Transverse colon (tissue), 4 donors: ENCODE data around the gene CYSRT1.

Experiments used
- CTCF ChIP-seq, 5 experiments: fragments of 200-600 bp in 3 of 5; fragments of 450-650 bp in 2 of 5; sonication (generic) in 3 of 5; IDR thresholded peaks; 1 replicate in 2 of 5; 2 replicates in 3 of 5; pipeline ENCODE4 v1.5.1; 2016 to 2017; ENCODE audit warnings: antibody characterized with exemption in 5 of 5, inconsistent platforms in 3 of 5, mild to moderate bottlenecking in 2 of 5, moderate library complexity in 1 of 5
- EP300 ChIP-seq: sonication (generic); formaldehyde crosslinking; IDR thresholded peaks from one replicate; pipeline ENCODE4 v1.6.1; 2017; ENCODE audit warnings: antibody characterized with exemption, low read depth
- POLR2A ChIP-seq: fragments of 450-650 bp; IDR thresholded peaks from one replicate; pipeline ENCODE4 v1.6.1; 2016; ENCODE audit warnings: antibody characterized with exemption, mild to moderate bottlenecking, moderate library complexity
- POLR2AphosphoS5 ChIP-seq, 3 donors: sonication (generic); formaldehyde crosslinking; IDR thresholded peaks; one replicate each; pipeline ENCODE4 v1.6.1; 2016; ENCODE audit warnings: antibody characterized with exemption in 3 of 3

GRCh38 chr9:137231372-137232039 lies 6.5 kb downstream of the CYSRT1 start:
- no peak for TF ChIP-seq CTCF (IDR thresholded peaks at IDR 0.05)
- no peak for TF ChIP-seq POLR2A
- TF ChIP-seq EP300, result no peak
- no peak for TF ChIP-seq POLR2AphosphoS5 (IDR thresholded peaks at IDR 0.05)
